ENCODE data around the gene LIMA1.

GRCh38 chr12:50251619-50252252 is 31.6 kb downstream of the LIMA1 start:
- no peak for TF ChIP-seq POLR2A (IDR thresholded peaks at IDR 0.05; ENCODE audit: low read length)
- TF ChIP-seq GATA1 (IDR thresholded peaks at IDR 0.05; ENCODE audit: low read depth, low read length), result no peak

Data from erythroblast (primary cell).